CD4-positive, alpha-beta T cell treated with Interleukin-15 for 1 hour (primary cell): Measurements from ENCODE around the gene INPP5A.
"Not testable (repeated sequence)": the region's sequence is repeated elsewhere in the genome, so short reads cannot be mapped to it uniquely, and the experiment has no call there.

Source experiments
- DNase-seq: peaks from one replicate; pipeline ENCODE4 v3.0.0-alpha.2; 2020

Gene INPP5A

GRCh38 chr10:132732518-132732917, 194.9 kb downstream of the INPP5A start:
- no peak for DNase-seq

- DNase-seq, result no peak
These were observed 196.3 kb downstream of the INPP5A start for GRCh38 chr10:132733926-132734325.

GRCh38 chr10:132735341-132735775, 197.8 kb downstream of the INPP5A start:
- DNase-seq, result no peak

- no peak for DNase-seq
These were observed 198.4 kb downstream of the INPP5A start for GRCh38 chr10:132735923-132736391.

- no peak for DNase-seq
These were observed 199.9 kb downstream of the INPP5A start for GRCh38 chr10:132737390-132738048.

- no peak for DNase-seq
These were observed 201.1 kb downstream of the INPP5A start for GRCh38 chr10:132738454-132739224.

GRCh38 chr10:132739225-132739613, 201.6 kb downstream of the INPP5A start:
- no peak for DNase-seq

GRCh38 chr10:132740588-132740987, 203.0 kb downstream of the INPP5A start:
- DNase-seq, result no peak

GRCh38 chr10:132742167-132742836, 204.7 kb downstream of the INPP5A start:
- DNase-seq, result no peak

GRCh38 chr10:132742837-132743194, 205.2 kb downstream of the INPP5A start:
- DNase-seq, result no peak

GRCh38 chr10:132743196-132743924, 205.8 kb downstream of the INPP5A start:
- not testable (repeated sequence) for DNase-seq

GRCh38 chr10:132743925-132744490, 206.4 kb downstream of the INPP5A start:
- DNase-seq, result no peak

GRCh38 chr10:132744839-132745238, 207.3 kb downstream of the INPP5A start:
- DNase-seq, result no peak

GRCh38 chr10:132745511-132745910, 207.9 kb downstream of the INPP5A start:
- no peak for DNase-seq

GRCh38 chr10:132745971-132746370, 208.4 kb downstream of the INPP5A start:
- no peak for DNase-seq

GRCh38 chr10:132746386-132746785, 208.8 kb downstream of the INPP5A start:
- DNase-seq, result no peak

GRCh38 chr10:132746801-132747625, 209.4 kb downstream of the INPP5A start:
- no peak for DNase-seq

- no peak for DNase-seq
These were observed 210.5 kb downstream of the INPP5A start for GRCh38 chr10:132748135-132748534.

- DNase-seq, result no peak
These were observed 211.2 kb downstream of the INPP5A start for GRCh38 chr10:132748545-132749370.

GRCh38 chr10:132749371-132749795, 211.8 kb downstream of the INPP5A start:
- DNase-seq, result no peak

- DNase-seq, result no peak
These were observed 213.3 kb downstream of the INPP5A start for GRCh38 chr10:132750936-132751335.
